Measurements from ENCODE around the gene ZNRF2. TPM values are rescaled to one million over a fixed set of nuclear protein-coding genes. Genes with fewer than 3 reads are reported as not detected.
A peak's percentile ranks its signal among the peaks of the same experiment; 100 is the strongest.

ZNRF2 gene
- total RNA-seq, 6 donors from 2014 or later, result 20.2 to 44.1 (median 27.1) TPM

DNA sequence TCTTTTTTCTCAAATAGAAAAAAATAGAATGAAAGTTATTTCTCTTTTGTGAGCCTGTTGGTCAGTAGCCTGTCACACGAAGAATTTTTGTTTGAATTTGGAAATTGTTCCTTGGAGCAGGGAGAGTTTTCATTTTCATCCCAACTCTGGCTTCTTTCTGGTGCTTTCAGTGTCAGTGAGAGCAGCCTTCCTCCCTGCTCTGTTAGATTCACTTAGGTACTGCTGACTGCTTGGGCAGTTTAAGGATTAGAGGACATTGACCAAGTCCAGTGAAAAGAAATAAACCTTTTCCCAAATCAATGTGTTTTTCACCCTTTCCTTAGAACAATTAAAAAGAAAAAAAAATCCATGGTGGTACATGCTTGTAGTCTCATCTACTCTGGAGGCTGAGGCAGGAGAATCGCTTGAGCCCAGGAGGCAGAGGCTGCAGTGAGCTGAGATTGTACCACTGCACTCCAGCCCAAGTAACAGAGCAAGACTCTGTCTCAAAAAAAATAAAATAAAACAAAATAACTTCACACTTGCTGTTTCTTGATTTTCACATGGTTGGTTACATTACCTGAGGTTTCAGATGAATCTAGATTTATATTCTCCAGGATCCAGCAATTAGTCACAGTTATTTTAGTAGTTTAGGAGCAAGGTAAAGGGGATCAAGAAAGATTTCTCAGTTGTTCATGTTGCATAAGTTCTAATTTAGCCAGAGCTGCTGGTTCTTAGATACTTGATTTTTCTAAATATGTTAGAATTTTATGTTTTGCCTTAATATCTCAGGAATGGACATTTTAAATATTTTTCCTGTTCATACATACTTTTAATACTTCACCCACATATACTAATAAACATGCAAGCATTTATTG, 63.1 kb downstream of the ZNRF2 start:
- Histone ChIP-seq H3K36me3 (no peaks in the 10 kb centered on the region), H3K4me3 (no peak overlapping the region), H3K27ac (peak overlapping the region; percentile 8 to 73 (median 55)), H3K4me1 (peaks cover 14 to 50% (median 20%) of the 10 kb centered on the region in 4 donors), H3K27me3 (no peaks in the 10 kb centered on the region), H3K9me3 (no peaks in the 10 kb centered on the region)
- TF ChIP-seq EP300 (IDR thresholded peaks at IDR 0.05) (no peak), POLR2A (IDR thresholded peaks at IDR 0.05) (no peak), POLR2AphosphoS5 (IDR thresholded peaks at IDR 0.05) (no peak)
- TF ChIP-seq, protein P1, sequence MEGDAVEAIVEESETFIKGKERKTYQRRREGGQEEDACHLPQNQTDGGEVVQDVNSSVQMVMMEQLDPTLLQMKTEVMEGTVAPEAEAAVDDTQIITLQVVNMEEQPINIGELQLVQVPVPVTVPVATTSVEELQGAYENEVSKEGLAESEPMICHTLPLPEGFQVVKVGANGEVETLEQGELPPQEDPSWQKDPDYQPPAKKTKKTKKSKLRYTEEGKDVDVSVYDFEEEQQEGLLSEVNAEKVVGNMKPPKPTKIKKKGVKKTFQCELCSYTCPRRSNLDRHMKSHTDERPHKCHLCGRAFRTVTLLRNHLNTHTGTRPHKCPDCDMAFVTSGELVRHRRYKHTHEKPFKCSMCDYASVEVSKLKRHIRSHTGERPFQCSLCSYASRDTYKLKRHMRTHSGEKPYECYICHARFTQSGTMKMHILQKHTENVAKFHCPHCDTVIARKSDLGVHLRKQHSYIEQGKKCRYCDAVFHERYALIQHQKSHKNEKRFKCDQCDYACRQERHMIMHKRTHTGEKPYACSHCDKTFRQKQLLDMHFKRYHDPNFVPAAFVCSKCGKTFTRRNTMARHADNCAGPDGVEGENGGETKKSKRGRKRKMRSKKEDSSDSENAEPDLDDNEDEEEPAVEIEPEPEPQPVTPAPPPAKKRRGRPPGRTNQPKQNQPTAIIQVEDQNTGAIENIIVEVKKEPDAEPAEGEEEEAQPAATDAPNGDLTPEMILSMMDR (IDR thresholded peaks at IDR 0.05), result no peak
- WGBS, 2 donors, result 90 to 95% methylated on average over 2 of the region's 2 CpGs
- no peak for ATAC-seq (ENCODE audit: low FRiP score in 2 of 2)
- no peak for DNase-seq

DNA sequence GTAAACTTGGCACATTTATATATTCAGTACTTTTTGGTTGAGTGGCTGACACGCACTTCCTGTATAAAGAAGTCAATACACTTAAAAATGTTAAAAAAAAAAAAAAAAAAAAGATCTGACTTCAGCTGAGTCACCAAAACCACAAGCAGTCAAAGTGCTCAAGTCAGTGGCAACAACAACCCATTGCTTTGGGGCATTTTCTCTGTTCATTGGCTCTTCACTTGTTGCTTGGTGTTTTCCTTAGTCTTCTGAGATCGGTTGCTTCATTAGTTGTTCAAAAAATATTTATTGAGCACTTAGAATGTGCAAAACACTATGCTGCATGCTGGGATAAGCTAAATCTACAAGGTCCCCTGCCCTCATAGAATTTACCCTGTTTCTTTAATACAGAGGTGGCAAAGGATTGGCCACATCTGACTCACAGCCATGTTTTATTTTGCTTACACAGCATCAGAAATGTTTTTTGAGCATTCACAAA, 63.7 kb downstream of the ZNRF2 start:
- Histone ChIP-seq H3K4me1 (peaks cover 14 to 50% (median 20%) of the 10 kb centered on the region in 4 donors), H3K27ac (peak overlapping the region; percentile 42 to 73 (median 70)), H3K9me3 (no peaks in the 10 kb centered on the region), H3K36me3 (no peaks in the 10 kb centered on the region), H3K4me3 (no peak overlapping the region), H3K27me3 (no peaks in the 10 kb centered on the region)
- TF ChIP-seq, protein P1 (IDR thresholded peaks at IDR 0.05), result no peak
- TF ChIP-seq POLR2A (IDR thresholded peaks at IDR 0.05) (no peak), POLR2AphosphoS5 (IDR thresholded peaks at IDR 0.05) (no peak), EP300 (IDR thresholded peaks at IDR 0.05) (no peak)
- 30 to 36% methylated on average over 2 of the region's 2 CpGs for WGBS, 2 donors
- peak in 1 of 2 donors; percentile 50 for DNase-seq
- ATAC-seq (ENCODE audit: low FRiP score in 2 of 2), result peak; percentile 46 to 87

DNA sequence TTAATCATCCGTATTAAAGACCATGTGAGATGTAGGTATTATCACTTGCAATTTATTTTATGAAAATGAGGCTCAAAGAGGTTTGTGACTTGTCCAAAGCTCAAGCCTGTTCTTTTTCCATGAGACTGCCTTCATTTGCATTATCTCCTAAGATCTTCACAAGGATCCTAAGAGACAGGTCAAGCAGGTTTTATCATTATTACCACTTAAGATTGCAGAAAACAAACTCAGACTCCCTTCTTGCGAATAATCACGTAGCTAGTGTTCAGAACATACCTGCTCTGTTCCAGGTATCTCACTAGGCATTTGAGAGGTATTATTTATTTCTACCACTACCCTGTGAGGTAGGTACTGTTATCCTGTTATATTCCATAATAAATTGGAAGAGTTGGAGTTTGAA, 64.8 kb downstream of the ZNRF2 start:
- H3K9me3 ChIP-seq, result no peaks in the 10 kb centered on the region
- no peaks in the 10 kb centered on the region for H3K36me3 ChIP-seq
- H3K4me1 ChIP-seq, result peaks cover 14 to 50% (median 20%) of the 10 kb centered on the region in 4 donors
- TF ChIP-seq POLR2A (IDR thresholded peaks at IDR 0.05) (no peak), EP300 (IDR thresholded peaks at IDR 0.05) (no peak), POLR2AphosphoS5 (IDR thresholded peaks at IDR 0.05) (no peak)
- TF ChIP-seq, protein P1 (IDR thresholded peaks at IDR 0.05), result no peak
- peak overlapping the region in 3 of 4 donors; percentile 19 to 73 (median 68) for H3K27ac ChIP-seq
- no peaks in the 10 kb centered on the region for H3K27me3 ChIP-seq
- 81 to 86% methylated on average over 3 of the region's 3 CpGs for WGBS, 2 donors
- DNase-seq, result no peak
- ATAC-seq (ENCODE audit: low FRiP score in 2 of 2), result no peak
- no peak overlapping the region for H3K4me3 ChIP-seq

DNA sequence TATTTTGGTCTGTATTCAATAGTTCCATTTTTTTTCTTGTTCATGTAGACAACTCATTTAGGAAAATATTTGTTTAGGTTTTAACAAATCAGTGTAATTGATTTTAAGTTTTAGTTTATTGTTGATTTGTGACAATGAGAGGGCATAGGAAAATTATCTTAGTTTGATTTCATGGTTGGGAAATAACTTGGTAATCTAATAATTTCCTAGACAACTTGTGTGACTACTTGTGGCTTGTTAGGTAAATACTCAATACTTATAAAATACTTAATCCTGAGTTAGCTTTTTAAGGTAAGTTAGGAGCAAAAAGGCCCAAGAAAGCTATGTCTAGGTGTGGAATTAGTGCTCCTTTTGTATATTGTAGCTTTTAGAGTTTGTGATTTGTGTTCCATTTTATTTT, 65.4 kb downstream of the ZNRF2 start:
- Histone ChIP-seq H3K27me3 (no peaks in the 10 kb centered on the region), H3K9me3 (no peaks in the 10 kb centered on the region), H3K27ac (no peak overlapping the region), H3K36me3 (no peaks in the 10 kb centered on the region), H3K4me1 (peaks cover 14 to 46% (median 20%) of the 10 kb centered on the region in 4 donors), H3K4me3 (no peak overlapping the region)
- DNase-seq, result no peak
- TF ChIP-seq POLR2A (IDR thresholded peaks at IDR 0.05), result no peak
- no peak for TF ChIP-seq POLR2AphosphoS5 (IDR thresholded peaks at IDR 0.05)
- no peak for TF ChIP-seq EP300 (IDR thresholded peaks at IDR 0.05)
- TF ChIP-seq, protein P1 (IDR thresholded peaks at IDR 0.05), result no peak
- no peak for ATAC-seq (ENCODE audit: low FRiP score in 2 of 2)
